Measurements from ENCODE around the gene AUTS2. TPM values are rescaled to one million over a fixed set of nuclear protein-coding genes. Genes with fewer than 3 reads are reported as not detected.

AUTS2 gene
- total and polyA plus RNA-seq, 11 donors, result 3.4 to 14.0 (median 7.3) TPM

DNA sequence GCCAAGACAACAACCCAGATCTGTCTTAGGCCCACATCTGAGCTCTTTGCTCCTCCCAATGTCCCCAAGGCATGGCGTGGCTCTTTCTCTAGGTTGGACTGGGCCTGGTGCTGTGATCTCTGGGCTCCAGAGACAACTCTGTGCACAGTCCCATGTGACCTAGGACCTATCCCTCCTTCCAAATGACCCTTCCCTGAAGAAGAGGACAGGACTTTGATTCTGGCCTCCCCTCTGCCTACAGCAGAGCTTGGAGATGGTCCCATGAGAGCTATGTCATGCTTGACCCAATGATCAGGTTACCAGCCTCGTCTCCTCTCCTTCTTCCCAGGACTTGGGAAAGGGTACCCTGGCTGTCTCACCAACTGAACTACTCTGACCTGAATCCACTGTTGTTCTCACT lies 1237.4 kb downstream of the AUTS2 start:
- Histone ChIP-seq H3K36me3 (no peaks in the 10 kb centered on the region), H3K4me3 (no peak overlapping the region), H3K27me3 (peaks cover 0 to 16% (median 0%) of the 10 kb centered on the region in 9 donors), H3K27ac (no peak overlapping the region), H3K4me1 (no peaks in the 10 kb centered on the region), H3K9me3 (no peaks in the 10 kb centered on the region)
- intact Hi-C loops (cut with DNase I), result no loop called here
- ATAC-seq (no peak), DNase-seq (no peak)
- WGBS, 4 donors, result 39 to 86% (median 73%) methylated on average over 2 of the region's 2 CpGs
- TF ChIP-seq, protein P1, sequence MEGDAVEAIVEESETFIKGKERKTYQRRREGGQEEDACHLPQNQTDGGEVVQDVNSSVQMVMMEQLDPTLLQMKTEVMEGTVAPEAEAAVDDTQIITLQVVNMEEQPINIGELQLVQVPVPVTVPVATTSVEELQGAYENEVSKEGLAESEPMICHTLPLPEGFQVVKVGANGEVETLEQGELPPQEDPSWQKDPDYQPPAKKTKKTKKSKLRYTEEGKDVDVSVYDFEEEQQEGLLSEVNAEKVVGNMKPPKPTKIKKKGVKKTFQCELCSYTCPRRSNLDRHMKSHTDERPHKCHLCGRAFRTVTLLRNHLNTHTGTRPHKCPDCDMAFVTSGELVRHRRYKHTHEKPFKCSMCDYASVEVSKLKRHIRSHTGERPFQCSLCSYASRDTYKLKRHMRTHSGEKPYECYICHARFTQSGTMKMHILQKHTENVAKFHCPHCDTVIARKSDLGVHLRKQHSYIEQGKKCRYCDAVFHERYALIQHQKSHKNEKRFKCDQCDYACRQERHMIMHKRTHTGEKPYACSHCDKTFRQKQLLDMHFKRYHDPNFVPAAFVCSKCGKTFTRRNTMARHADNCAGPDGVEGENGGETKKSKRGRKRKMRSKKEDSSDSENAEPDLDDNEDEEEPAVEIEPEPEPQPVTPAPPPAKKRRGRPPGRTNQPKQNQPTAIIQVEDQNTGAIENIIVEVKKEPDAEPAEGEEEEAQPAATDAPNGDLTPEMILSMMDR (IDR thresholded peaks at IDR 0.05), result no peak
- no peak for TF ChIP-seq POLR2A (IDR thresholded peaks at IDR 0.05)

DNA sequence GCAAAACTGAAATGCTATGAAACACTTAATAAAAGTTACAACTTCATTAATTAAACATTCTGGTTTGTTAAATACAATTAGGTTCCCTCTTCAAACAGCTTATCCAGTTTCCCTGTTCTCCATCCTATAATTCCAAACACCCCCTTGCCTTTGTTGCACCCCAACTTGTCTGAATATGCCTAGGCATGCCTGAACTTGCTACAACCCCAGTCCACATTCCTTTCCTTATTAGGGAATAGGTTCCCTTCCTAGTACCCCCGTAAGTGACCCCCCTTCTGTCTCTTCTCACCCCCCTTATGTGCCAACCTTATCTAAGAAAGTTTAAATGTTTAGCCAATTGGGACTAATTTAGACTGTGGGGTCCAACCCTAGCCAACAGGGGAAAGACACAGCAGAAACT lies 1238.0 kb downstream of the AUTS2 start:
- 56 to 64% (median 61%) methylated on average over 1 of the region's 1 CpG for WGBS, 4 donors
- no peak for DNase-seq
- no peak overlapping the region for H3K4me3 ChIP-seq
- H3K4me1 ChIP-seq, result no peaks in the 10 kb centered on the region
- intact Hi-C loops (cut with DNase I), result no loop called here
- no peak for TF ChIP-seq POLR2A (IDR thresholded peaks at IDR 0.05)
- TF ChIP-seq, protein P1 (IDR thresholded peaks at IDR 0.05), result no peak
- H3K36me3 ChIP-seq, result no peaks in the 10 kb centered on the region
- peaks cover 0 to 16% (median 0%) of the 10 kb centered on the region in 9 donors for H3K27me3 ChIP-seq
- ATAC-seq, result no peak
- no peak overlapping the region for H3K27ac ChIP-seq
- H3K9me3 ChIP-seq, result no peaks in the 10 kb centered on the region

DNA sequence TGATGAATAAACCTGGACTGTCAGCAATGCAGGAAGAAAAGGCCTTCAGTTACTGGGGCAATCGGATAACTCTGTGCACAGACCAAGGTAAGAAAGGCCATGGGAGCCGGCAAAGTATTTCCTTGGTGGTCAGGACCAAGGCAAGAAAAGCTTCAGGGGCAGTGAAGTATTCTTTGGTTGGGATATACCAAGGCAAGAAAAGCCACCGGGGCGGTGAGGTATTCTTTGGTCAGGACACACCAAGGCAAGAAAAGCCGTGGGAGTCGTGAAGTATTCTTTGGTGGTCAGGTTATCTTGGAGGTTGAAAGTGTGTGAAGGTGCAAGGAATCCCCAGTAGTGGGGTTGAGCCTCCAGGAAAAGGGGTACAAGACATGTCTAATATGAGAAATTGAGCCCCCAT lies 1238.7 kb downstream of the AUTS2 start:
- intact Hi-C loops (cut with DNase I), result no loop called here
- TF ChIP-seq POLR2A (IDR thresholded peaks at IDR 0.05), result no peak
- TF ChIP-seq, protein P1 (IDR thresholded peaks at IDR 0.05), result no peak
- Histone ChIP-seq H3K9me3 (no peaks in the 10 kb centered on the region), H3K36me3 (no peaks in the 10 kb centered on the region), H3K27ac (no peak overlapping the region), H3K4me3 (no peak overlapping the region), H3K4me1 (no peaks in the 10 kb centered on the region), H3K27me3 (peaks cover 0 to 16% (median 0%) of the 10 kb centered on the region in 9 donors)
- no peak for DNase-seq
- no peak for ATAC-seq
- WGBS, 4 donors, result 88 to 96% (median 91%) methylated on average over 6 of the region's 6 CpGs

DNA sequence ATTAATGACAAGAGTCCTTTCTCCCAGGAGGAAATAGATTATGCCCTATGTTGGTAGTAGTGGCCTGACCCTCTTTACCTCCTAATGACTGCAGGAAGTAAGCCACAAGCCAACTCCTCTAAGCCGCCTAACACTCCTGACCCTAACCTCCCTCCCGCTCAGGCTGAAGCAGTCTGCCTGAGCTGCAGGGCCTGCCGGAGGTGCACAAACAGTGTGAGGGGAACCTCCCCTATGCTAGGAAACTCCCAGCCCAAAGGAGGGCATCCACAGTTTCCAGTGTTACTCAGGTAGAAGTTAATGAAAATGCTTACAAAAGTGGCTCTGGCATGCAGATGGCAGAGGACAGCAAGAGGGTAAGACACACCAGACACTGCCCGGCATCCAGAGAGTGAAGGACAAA lies 1239.3 kb downstream of the AUTS2 start:
- H3K36me3 ChIP-seq, result no peaks in the 10 kb centered on the region
- H3K27ac ChIP-seq, result no peak overlapping the region
- intact Hi-C loops (cut with DNase I), result no loop called here
- H3K9me3 ChIP-seq, result peaks cover 0 to 3% (median 0%) of the 10 kb centered on the region in 12 donors
- ATAC-seq (no peak), DNase-seq (no peak)
- H3K4me1 ChIP-seq, result no peaks in the 10 kb centered on the region
- TF ChIP-seq, protein P1 (IDR thresholded peaks at IDR 0.05), result no peak
- no peak for TF ChIP-seq POLR2A (IDR thresholded peaks at IDR 0.05)
- peaks cover 0 to 16% (median 0%) of the 10 kb centered on the region in 9 donors for H3K27me3 ChIP-seq
- H3K4me3 ChIP-seq, result no peak overlapping the region
- 68 to 74% (median 71%) methylated on average over 4 of the region's 4 CpGs for WGBS, 4 donors
